ENCODE measurements around the gene PRKCA. TPM values are rescaled to one million over a fixed set of nuclear protein-coding genes. Genes with fewer than 3 reads are reported as not detected.
"Not testable (repeated sequence)": the region's sequence is repeated elsewhere in the genome, so short reads cannot be mapped to it uniquely, and the experiment has no call there.

The PRKCA gene
- polyA plus RNA-seq, 1 experiment = 66.8 TPM

DNA sequence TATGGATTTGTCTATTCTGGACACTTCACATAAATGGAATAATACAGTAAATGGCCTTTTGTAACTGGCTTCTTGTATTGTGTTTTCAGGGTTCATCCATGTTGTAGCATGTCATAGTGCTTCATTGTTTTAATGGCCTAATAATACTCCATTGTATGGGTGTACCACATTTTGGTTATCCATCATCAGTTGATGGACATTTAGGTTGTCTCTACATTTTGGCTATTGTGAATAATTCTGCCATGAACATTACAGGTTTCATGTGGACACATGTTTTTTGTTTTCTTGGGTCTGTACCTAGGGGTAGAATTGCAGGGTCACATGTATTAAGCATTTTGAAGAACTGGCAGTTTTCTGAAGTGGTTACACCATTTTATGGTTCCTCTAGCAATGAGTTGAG, 309.0 kb downstream of the PRKCA start:
- TF ChIP-seq CTCF (IDR thresholded peaks at IDR 0.05; ENCODE audit: low read depth, low read length) = no peak
- no peak overlapping the region for H3K4me3 ChIP-seq (ENCODE audit: low read depth, low read length)
- ChIA-PET POLR2A (no interaction called here), CTCF (no interaction called here)
- peaks cover 4% of the 10 kb centered on the region; the same call in 1 of the 2 replicates for H3K9me3 ChIP-seq (ENCODE audit: control insufficient read depth, insufficient read depth, low read length)
- no peaks in the 10 kb centered on the region for H3K27me3 ChIP-seq (ENCODE audit: control insufficient read depth, insufficient read depth, low read length)
- no peak overlapping the region for H3K27ac ChIP-seq (ENCODE audit: low read depth, low read length)
- no peak for DNase-seq (ENCODE audit: low read depth, low spot score)

DNA sequence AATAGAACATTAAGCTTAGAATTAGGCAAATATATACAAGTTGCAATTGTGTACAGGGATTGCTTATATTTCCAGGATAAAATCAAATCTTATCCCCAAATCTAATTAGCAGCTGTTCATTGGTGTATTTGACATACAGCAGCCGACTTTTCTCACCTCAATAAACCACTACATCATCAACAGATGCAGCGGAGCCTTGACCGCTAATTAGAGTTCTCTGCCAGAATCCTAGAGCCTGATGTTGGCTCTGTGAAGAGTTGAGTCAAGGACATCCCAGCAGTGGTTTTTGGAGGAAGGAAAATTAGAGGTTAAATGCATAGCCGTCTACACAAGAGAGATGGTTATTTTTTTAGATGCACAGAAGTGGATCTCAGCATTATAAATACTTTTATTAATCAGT, 310.6 kb downstream of the PRKCA start:
- Histone ChIP-seq H3K4me3 (ENCODE audit: low read depth, low read length) (no peak overlapping the region), H3K9me3 (ENCODE audit: control insufficient read depth, insufficient read depth, low read length) (peaks cover 4% of the 10 kb centered on the region; the same call in 1 of the 2 replicates), H3K27me3 (ENCODE audit: control insufficient read depth, insufficient read depth, low read length) (no peaks in the 10 kb centered on the region), H3K27ac (ENCODE audit: low read depth, low read length) (no peak overlapping the region)
- POLR2A ChIA-PET = no interaction called here
- DNase-seq (ENCODE audit: low read depth, low spot score) = no peak
- TF ChIP-seq CTCF (IDR thresholded peaks at IDR 0.05; ENCODE audit: low read depth, low read length) = no peak
- CTCF ChIA-PET = interaction anchor here (1.1 kb wide), 1 partner anchor 412 kb away, joined by 4 read pairs; no protein-coding TSS in a partner anchor

GRCh38 chr17:66614469-66614868, 312.1 kb downstream of the PRKCA start:
- peaks cover 4% of the 10 kb centered on the region; the same call in 1 of the 2 replicates for H3K9me3 ChIP-seq (ENCODE audit: control insufficient read depth, insufficient read depth, low read length)
- H3K4me3 ChIP-seq (ENCODE audit: low read depth, low read length) = no peak overlapping the region
- no peak for TF ChIP-seq CTCF (IDR thresholded peaks at IDR 0.05; ENCODE audit: low read depth, low read length)
- H3K27ac ChIP-seq (ENCODE audit: low read depth, low read length) = no peak overlapping the region
- DNase-seq (ENCODE audit: low read depth, low spot score) = no peak
- H3K27me3 ChIP-seq (ENCODE audit: control insufficient read depth, insufficient read depth, low read length) = no peaks in the 10 kb centered on the region
- ChIA-PET POLR2A (interaction anchor here (0.6 kb wide), 1 partner anchor 154 kb away, joined by 5 read pairs; no protein-coding TSS in a partner anchor), CTCF (interaction anchor here (0.6 to 2.0 kb wide), 4 partner anchors 32 to 414 kb away, joined by 3 to 8 read pairs (median 4); no protein-coding TSS in a partner anchor)

- H3K27me3 ChIP-seq (ENCODE audit: control insufficient read depth, insufficient read depth, low read length) = no peaks in the 10 kb centered on the region
- DNase-seq (ENCODE audit: low read depth, low spot score) = no peak
- no peak overlapping the region for H3K4me3 ChIP-seq (ENCODE audit: low read depth, low read length)
- ChIA-PET CTCF (no interaction called here), POLR2A (no interaction called here)
- H3K27ac ChIP-seq (ENCODE audit: low read depth, low read length) = no peak overlapping the region
- no peaks in the 10 kb centered on the region for H3K9me3 ChIP-seq (ENCODE audit: control insufficient read depth, insufficient read depth, low read length)
- no peak for TF ChIP-seq CTCF (IDR thresholded peaks at IDR 0.05; ENCODE audit: low read depth, low read length)
Observed at GRCh38 chr17:66619206-66619605, 316.8 kb downstream of the PRKCA start.

DNA sequence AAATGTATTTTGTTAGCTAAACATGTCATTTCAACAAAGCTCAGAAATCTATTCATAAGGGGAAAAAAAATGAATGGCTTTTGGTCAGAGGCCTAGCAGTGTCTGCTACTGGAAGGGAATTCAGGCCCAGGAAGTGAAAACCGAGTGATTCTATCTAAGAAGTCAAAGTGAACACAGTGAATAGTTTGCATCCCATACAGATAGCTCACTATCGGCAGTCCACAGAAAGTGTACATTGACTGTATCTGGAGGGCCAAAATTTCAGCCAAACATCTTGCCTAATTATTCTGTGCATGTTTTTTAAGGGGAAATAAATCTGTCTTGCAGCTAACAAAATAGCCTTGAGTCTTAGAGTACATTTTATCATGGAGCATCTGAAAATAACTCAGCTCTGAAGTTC, 318.1 kb downstream of the PRKCA start:
- Histone ChIP-seq H3K27me3 (ENCODE audit: control insufficient read depth, insufficient read depth, low read length) (no peaks in the 10 kb centered on the region), H3K4me3 (ENCODE audit: low read depth, low read length) (no peak overlapping the region), H3K9me3 (ENCODE audit: control insufficient read depth, insufficient read depth, low read length) (no peaks in the 10 kb centered on the region), H3K27ac (ENCODE audit: low read depth, low read length) (no peak overlapping the region)
- no peak for DNase-seq (ENCODE audit: low read depth, low spot score)
- ChIA-PET CTCF (interaction anchor here (0.7 to 1.8 kb wide), 3 partner anchors 11 to 420 kb away, joined by 3 to 8 read pairs (median 3); no protein-coding TSS in a partner anchor), POLR2A (no interaction called here)
- no peak for TF ChIP-seq CTCF (IDR thresholded peaks at IDR 0.05; ENCODE audit: low read depth, low read length)

DNA sequence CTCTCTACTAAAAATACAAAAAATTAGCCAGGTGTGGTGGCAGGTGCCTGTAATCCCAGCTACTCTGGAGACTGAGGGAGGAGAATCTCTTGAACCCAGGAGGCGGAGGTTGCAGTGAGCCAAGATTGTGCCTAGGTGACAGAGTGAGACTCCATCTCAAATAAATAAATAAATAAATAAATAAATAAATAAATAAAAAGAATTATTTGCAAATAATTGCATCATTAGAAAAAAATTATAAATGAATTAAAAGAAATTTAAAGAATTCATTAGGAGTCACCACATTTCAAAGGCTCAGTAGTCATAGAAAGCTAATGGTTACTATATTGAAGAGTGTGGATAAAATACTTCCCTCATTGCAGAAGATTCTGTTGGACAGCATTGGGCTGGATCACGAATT, 322.2 kb downstream of the PRKCA start:
- H3K27ac ChIP-seq (ENCODE audit: low read depth, low read length); H3K4me3 ChIP-seq (ENCODE audit: low read depth, low read length); POLR2A ChIA-PET; DNase-seq (ENCODE audit: low read depth, low spot score); H3K27me3 ChIP-seq (ENCODE audit: control insufficient read depth, insufficient read depth, low read length); H3K9me3 ChIP-seq (ENCODE audit: control insufficient read depth, insufficient read depth, low read length): not testable (repeated sequence)
- CTCF ChIA-PET = interaction anchor here (0.7 to 1.1 kb wide), 2 partner anchors 12 to 30 kb away, joined by 3 to 4 read pairs; no protein-coding TSS in a partner anchor
